Activated CD8-positive, alpha-beta memory T cell treated with anti-CD3 and anti-CD28 coated beads, Interleukin-2, amount 50 U/mL, for 24 hours (primary cell): Measurements from ENCODE around the gene RPEL1.
"Not testable (repeated sequence)": the region's sequence is repeated elsewhere in the genome, so short reads cannot be mapped to it uniquely, and the experiment has no call there.

Experiments
- DNase-seq: peaks from one replicate; pipeline ENCODE4 v3.0.0-alpha.2; 2020; ENCODE audit errors: extremely low read depth

The RPEL1 gene

DNA sequence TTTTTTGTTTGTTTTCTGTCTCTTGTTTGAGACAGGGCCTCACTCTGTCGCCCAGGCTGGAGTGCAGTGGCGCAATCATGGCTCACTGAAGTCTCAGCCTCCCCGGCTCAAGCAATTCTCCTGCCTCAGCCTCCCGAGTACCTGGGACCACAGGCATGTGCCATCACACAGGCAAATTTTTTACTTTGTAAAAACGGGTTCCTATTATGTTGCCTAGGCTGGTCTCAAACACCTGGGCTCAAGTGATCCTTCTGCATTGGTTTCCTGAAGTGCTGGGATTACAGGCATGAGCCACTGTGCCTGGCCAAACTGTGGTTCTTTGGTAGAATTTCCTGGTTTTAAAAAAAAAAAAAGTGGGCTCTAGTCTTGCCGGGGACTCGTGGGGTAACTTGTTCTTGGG, at the start of gene RPEL1:
TSS of gene RPEL1 (plus strand) at position 301 of the 400 bp plus-strand sequence. CDS start 110 bp downstream, outside the sequence.
- not testable (repeated sequence) for DNase-seq

DNA sequence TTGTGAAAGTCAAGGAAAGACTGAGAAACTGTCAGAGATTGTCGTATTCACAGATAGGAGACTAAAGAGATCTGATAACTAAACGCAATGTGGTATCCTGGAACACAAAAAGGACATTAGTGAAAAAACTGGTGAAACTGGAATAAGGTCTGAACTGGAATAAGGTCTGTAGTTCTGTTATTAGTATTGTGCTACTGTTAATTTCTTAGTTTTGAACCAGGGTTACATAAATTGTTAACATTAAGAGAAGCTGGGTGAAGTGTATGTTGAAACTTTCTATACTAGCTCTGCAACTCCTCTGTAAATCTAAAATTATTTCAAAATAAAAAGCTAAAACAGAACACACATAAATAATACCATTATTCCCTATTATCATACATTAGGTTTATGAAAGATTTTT, 49.2 kb upstream of the RPEL1 start:
- no peak for DNase-seq

DNA sequence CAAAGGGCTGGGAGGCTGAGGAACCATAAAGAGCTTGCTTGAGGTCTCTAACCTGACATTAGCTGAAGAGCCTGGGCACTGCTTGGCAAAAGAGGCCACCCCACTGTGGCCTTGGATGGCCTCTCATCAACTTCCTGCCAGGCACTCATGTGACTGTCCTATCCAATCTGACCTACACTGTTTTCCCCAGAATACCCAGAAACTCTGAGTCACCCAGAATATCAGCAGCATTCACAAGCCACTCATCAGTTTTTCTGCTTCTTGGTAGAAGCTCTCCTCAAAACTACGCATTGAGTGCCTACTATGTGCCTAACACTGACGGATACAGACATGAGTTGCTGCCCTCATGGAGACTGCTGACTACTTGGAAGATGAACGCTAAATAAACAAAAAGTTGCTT, 48.5 kb upstream of the RPEL1 start:
- DNase-seq, result no peak

DNA sequence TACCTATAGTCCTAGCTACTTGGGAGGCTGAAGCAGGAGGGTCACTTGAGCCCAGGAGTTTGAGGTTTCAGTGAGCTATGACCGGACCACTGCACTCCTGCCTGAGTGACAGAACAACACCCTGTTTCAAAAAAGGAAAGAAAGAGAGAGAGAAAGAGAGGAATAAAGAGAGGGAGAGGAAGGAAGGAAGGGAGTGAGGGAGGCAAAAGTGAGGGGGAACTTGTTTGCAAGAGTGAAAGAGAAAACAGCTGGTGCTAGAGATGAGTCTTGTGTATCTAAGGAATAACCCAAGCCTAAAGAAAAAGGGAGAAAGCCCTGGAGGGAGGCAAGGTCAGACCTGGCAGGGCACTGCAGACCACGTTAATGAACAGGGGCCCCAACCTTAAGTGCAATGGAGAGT, 47.8 kb upstream of the RPEL1 start:
- DNase-seq, result no peak

DNA sequence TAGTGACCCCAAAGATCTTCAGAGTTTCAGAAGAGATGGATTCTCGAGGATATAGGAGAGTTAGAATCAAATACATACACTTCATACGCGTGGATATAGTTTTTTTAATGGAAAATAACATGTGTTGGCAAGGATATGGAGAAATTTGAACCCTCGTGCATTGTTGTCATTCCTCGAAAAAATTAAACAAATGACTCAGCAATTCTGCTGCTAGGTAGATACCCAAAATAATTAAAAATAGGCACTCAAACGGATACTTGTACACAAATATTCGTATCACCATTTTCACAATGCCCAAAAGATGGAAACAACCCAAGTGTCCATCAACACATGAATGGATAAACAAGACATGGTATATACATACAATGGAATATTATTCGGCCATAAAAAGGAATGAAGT, 47.0 kb upstream of the RPEL1 start:
- DNase-seq, result no peak

DNA sequence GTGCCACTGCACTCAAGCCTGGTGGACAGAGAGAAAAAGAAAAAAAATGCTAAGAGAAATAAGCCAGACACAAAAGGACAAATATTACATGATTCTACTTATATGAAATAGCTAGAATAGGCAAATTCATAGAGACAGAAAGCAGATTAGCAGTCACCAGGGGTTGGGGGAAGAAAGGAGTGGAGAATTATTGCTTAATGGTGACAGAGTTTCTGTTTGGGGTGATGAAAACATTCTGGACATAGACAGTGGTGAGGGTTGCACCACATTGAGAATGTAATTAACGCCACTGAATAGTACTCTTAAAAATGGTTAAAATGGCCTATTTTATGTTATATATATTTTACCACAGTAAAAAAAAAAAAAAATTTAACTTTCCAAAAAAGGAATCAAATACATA, 46.2 kb upstream of the RPEL1 start:
- no peak for DNase-seq

DNA sequence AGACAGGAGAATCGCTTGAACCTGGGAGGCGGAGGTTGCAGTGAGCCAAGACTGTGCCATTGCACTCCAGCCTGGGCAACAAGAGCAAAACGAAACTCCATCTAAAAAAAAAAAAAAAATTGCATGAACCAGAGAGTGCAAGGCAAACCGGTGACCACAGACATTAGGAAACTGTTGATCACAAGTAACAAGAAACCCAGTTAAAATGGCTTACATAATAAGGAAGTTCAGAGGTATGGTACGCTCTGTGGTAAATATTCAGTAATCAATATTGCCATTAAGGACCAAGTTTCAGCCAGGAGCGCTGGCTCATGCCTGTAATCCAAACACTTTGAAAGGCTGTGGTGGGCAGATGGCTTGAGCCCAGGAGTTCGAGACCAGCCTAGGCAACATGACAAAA, 43.4 kb upstream of the RPEL1 start:
- DNase-seq, result no peak

DNA sequence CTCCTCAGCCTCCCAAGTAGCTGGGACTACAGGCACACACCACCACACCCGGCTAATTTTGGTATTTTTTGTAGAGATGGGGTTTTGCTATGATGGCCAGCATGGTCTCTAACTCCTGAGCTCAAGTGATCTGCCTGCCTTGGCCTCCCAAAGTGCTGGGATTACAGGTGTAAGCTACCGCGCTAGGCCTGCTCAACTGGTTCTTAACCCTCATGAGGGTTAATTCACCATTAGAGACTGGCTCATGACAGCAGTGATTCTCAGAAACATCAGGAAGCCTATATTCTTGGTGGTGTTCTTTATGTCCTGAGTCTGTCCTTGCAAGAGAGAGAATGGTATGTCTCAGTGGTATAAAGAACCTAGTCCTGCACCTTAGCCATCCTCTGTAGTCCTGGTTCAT, 42.2 kb upstream of the RPEL1 start:
- DNase-seq, result no peak

DNA sequence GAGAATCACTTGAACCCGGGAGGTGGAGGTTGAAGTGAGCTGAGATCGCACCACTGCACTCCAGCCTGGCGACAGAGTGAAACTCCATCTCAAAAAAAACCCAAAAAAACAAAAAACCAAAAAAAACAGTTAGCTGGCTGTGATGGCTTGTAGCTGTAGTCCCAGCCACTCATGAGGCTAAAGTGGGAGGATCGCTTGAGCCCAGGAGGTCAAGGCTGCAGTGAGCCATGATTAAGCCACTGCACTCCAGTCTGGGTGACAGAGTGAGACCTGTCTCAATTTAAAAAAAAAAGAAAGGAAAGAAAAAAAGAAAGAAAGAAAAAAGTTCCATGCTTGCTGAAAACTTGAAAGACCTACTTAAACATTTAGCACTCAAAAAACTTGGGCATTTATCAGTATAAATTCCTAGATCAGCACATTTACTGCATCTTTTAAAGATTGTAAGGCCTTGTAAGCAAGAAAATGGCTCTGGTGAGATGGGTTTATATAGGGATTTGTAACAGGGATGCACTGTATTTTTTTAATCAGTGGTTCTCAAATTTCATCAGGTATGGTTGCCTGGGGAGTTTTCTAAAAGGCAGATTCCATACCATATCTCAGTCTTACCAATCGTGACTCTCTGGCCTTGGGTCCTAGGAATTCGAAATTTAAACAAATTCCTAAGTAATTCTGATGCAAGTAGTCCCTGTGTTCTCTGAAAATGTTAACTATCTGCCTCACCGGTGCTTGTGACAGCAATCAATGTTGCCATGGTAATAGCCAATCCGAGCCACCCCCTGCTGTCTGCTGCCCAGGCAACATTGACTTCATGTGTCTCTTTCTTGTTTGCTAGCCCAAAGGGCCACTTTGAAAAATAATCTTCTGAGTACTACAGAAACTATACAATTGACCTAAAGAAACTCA, 41.1 kb upstream of the RPEL1 start:
- no peak for DNase-seq

DNA sequence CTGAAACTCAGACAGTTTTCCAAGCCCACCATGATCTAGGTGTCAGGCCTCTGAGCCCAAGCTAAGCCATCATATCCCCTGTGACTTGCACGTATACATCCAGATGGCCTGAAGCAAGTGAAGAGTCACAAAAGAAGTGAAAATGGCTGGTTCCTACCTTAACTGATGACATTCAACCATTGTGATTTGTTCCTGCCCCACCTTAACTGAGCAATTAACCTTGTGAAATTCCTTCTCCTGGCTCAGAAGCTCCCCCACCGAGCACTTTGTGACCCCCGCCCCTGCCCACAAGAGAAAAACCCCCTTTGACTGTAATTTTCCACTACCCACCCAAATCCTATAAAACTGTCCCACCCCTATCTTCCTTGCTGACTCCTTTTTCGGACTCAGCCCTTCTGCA, 40.3 kb upstream of the RPEL1 start:
- DNase-seq, result not testable (repeated sequence)

DNA sequence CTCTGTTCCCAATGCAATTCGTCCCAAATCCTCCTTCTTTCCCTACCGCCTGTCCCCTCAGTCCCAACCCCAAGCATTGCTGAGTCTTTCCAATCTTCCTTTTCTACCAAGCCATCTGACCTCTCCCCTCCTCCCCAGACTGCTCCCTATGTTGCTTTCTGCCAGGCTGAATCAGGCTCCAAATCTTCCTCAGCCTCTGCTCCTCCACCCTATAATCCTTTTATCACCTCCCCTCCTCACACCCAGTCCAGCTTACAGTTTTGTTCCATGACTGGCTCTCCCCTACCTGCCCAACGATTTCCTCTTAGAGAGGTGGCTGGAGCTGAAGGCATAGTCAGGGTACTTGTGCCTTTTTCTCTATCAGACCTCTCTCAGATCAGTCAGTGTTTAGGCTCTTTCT, 39.0 kb upstream of the RPEL1 start:
- DNase-seq, result not testable (repeated sequence)

DNA sequence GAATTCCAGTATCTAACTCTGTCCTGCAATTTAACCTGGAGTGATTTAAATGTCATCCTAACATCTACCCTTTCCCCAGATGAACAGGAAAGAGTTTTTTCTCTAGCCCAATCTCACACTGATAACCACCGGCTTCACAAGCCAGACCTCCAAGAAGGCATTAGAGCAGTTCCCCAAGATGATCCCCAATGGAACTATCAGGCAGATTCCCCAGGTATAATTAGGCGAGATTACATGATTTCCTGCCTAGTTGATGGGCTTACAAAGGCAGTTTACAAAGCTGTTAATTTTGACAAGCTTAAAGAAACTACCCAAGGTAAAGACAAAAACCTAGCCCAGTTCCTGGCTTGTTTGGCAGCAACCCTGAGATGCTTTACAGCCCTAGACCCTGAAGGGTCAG, 38.5 kb upstream of the RPEL1 start:
- no peak for DNase-seq

DNA sequence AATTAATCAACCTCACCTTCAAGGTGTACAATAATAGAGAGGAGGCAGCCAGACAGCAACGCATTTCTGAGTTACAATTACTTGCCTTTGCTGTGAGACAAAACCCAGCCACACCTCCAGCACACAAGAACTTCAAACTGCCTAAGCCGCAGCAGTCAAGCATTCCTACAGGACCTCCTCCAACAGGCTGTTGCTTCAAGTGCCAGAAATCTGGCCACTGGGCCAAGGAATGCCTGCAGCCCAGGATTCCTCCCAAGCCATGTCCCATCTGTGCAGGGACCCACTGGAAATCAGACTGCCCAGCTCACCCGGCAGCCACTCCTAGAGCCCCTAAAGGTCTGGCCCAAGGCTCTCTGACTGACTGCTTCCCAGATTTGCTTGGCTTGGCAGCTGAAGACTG, 38.0 kb upstream of the RPEL1 start:
- DNase-seq, result not testable (repeated sequence)

DNA sequence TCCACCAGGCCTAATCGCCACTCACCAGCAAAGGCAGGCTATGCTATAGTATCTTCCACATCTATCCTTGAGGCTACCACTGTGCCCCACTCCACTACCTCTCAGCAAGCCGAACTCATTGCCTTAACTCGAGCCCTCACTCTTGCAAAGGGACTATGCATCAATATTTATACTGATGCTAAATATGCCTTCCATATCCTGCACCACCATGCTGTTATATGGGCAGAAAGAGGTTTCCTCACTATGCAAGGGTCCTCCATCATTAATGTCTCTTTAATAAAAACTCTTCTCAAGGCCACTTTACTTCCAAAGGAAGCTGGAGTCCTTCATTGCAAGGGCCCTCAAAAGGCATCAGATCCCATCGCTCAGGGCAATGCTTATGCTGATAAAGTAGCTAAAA, 35.4 kb upstream of the RPEL1 start:
- not testable (repeated sequence) for DNase-seq

DNA sequence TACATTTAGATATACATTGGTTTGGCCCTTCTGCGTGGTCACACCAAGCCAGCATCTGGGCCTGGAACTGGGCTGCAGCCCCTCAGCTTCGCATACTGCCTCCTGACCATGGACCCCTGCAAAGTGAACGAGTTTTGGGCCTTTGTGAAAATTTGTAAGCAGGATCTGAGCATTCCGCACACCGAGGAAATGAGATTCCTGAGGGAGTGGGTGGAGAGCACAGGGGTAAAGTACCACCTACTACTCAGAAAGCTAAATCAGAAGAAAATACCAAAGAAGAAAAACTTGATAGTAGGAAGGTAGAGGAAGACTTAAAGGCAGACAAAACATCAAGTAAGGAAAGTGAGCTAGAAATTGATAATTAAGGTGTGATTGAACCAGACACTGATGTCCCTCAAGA, 30.1 kb upstream of the RPEL1 start:
- no peak for DNase-seq

DNA sequence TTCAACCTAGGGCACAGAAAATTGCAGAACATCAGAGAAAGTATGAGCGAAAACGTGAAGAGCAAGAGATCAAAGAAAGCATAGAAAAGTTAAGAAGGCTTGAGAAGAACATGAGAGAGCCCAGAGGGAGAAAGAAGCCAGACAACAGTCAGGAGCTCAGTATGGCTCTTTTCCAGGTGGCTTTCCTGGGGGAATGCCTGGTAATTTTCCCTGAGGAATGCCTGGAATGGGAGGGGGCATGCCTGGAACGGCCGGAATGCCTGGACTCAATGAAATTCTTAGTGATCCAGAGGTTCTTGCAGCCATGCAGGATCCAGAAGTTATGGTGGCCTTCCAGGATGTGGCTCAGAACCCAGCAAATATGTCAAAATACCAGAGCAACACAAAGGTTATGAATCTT, 29.3 kb upstream of the RPEL1 start:
- DNase-seq, result not testable (repeated sequence)

DNA sequence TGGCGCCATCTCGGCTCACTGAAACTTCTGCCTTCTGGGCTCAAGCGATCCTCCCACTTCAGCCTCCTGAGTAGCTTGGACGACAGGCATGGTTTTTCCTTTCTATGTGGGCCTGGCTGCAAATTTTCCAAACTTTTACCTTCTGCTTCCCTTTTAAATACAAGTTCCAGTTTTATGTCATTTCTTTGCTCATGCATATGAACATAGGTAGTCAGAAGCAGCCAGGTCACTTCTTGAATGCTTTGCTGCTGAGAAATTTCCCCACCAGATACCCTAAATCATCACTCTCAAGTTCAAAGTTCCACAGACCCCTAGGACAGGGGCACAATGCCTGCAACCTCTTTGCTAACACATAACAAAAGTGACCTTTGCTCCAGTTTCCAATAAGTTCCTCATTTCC, 21.6 kb upstream of the RPEL1 start:
- DNase-seq, result no peak

DNA sequence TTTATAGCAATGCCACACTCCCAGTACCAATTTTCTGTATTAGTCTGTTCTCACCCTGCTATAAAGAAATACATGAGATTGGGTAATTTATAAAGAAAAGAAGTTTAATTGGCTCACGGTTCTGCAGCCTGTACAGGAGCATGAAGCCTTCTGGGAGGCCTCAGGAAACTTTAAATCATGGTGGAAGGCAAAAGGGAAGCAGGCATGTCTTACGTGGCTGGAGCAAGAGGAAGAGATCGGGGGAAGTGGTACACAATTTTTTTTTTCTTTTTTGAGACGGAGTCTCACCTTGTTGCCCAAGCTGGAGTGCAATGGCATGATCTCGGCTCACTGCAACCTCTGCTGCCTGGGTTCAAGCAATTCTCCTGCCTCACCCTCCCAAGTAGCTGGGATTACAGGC, 21.0 kb upstream of the RPEL1 start:
- DNase-seq, result not testable (repeated sequence)

DNA sequence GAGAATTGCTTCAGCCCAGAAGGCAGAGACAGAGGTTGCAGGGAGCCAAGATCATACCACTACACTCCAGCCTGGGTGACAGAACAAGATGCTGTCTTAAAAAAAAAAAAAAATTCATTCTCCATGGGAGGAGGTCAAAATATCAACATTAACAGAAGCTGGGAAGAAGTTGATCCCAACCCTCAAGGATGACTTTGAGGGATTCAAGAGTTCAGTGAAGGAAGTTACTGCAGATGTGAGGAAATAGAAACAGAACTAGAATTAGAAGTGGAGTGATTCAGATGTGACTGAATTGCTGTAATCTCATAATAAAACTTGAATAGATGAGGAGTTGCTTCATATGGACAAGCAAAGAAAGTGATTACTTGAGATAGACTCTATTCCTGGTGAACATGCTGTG, 19.7 kb upstream of the RPEL1 start:
- DNase-seq, result no peak

DNA sequence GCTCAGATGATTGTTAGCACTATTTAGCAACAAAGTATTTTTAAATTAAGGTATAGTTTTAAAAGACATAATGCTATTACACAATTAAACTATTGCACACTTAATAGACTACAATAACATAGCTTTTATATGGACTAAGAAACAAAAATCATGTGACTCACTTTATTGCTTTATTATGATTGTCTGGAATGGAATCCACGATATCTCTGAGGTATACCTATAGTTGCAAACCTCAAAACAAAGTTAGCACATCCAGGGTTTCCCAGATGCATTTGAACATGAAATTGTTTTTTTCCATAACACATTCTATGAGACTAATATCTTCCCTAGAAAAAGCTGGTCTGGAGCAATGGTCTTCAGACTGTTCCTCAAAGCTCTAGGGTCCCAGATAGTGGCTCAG, 18.3 kb upstream of the RPEL1 start:
- no peak for DNase-seq

DNA sequence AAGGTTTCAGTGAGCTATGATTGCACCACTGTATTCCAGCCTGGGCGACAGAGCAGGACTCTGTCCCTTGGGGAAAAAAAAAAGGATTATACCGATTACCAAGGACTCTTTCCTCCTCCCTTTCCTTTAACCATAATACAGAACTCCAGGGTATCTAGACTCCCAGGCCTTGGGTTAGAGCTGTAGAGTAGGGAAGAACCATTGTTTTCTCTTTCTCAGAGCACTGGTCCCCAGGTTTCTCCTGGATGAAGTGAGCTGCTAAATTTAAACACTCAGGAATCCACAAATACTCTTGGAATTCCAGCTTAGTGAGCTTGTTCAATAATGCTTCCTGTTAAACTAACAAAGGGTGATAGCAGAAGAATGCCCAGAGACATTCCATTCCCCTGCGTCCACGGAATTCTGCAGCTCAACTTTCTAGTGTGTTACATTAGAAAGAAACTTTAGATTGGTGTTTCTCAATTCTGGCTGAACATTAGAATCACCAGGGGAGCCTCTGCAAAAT, 14.6 kb upstream of the RPEL1 start:
- no peak for DNase-seq

DNA sequence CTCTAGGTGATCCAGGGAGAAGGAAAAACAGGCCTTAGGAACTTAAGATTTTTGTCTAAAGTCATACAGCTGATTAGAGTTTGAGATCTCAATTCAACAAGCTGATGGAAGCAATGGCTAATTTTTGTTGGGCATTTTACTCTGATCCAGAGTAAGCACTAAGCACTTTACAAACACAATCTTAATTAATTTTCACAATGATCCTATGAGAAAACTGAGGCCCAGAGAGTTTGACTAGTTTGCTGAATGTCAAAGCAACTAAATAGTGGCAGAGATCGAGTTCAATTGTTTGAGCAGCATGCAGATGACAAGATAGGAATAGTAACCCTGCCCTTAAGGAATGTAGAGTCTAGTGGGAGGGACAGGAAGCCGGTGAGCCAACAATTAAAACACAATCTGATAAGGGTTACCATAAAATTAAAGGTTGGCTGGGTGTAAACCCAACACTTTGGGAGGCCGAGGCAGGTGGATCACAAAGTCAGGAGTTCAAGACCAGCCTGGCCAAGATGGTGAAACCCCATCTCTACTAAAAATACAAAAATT, 13.5 kb upstream of the RPEL1 start:
- no peak for DNase-seq

DNA sequence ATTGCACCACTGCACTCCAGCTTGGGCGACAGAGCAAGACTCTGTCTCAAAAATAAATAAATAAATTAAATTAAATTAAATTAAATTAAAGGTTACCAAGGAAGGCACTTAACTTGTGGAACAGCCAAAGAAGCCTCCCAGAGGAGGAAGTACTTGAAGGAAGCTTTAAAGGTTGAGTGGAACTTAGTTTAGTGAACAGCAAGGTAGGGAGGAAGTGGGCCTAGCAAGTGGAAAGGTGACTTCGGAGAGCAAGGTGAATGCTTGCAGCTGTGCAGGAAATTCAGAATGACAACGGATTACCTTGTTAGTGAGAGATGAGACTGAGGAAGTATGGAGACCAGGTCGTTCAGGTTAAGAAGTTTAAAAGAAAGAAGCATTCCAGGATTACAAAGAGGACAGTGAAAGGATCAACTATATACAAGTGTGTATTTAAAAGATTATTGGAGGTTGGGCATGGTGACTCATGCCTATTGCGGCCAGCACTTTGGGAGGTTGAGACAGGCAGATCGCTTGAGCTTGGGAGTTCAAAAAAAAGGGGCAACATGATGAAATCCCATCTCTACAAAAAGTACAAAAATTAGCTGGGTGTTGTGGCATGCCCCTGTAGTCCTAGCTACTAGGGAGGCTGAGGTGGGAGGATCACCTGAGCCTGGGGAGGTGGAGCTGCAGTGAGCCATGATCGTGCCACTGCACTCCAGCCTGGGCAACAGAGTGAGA, 12.8 kb upstream of the RPEL1 start:
- DNase-seq, result no peak
